HepG2 (cell line): ENCODE measurements around the gene EBF4. TPM values are rescaled to one million over a fixed set of nuclear protein-coding genes. Genes with fewer than 3 reads are reported as not detected.

Experiments
- ATAC-seq: fragments of 200-7000 bp; cut with Tn5 transposase; 3 replicates; pipeline ENCODE4 v1.9.1; 2020; ENCODE audit warnings: mild to moderate bottlenecking, moderate library complexity
- BruUV-seq: library from RNA; stranded (reverse); fragments of 400-500 nt; replicated peaks from 2 replicates; lab custom pipeline; 2021; lab: Mats Ljungman, UMichigan
- CTCF ChIA-PET: fragments of 300-600 bp; formaldehyde crosslinking; extraction: SDS; loops from one replicate; lab custom pipeline; 2021; ENCODE audit warnings: low total read pairs, inconsistent platforms, low intra/inter-chr PET ratio; lab: Yijun Ruan, JAX
- POLR2A ChIA-PET: fragments of 350-600 bp; sonication (Branson Sonifier 250); formaldehyde crosslinking; loops from one replicate; lab custom pipeline; 2020; ENCODE audit warnings: antibody characterized with exemption, inconsistent platforms; lab: Yijun Ruan, JAX
- DNase-seq: peaks from one replicate; pipeline ENCODE4 v3.0.0-alpha.2; 2015; ENCODE audit warnings: low spot score
- FAIRE-seq: peaks from 3 replicates; lab custom pipeline; 2011; peaks lifted over from hg19 to GRCh38; lab: Jason Lieb, UNC
- H2AFZ ChIP-seq: one replicate; pipeline ENCODE4 v1.6.1; 2011; ENCODE audit warnings: low read length, inconsistent platforms
- H3K27ac ChIP-seq: fragments of 300-600 bp; 3 replicates; pipeline ENCODE4 v1.8.0; 2011; ENCODE audit warnings: mixed run types, mild to moderate bottlenecking, mixed read lengths, low read length, inconsistent platforms; ENCODE audit not compliant: insufficient read depth; ENCODE audit errors: extremely low read length
- H3K27me3 ChIP-seq, 2 experiments: fragments of 200-600 bp in 1 of 2; 2 replicates in 1 of 2; 3 replicates in 1 of 2; pipeline versions ENCODE4 v1.6.0 to v1.8.0; 2011; ENCODE audit warnings: low read length in 2 of 2, mild to moderate bottlenecking in 2 of 2, moderate library complexity in 2 of 2, inconsistent platforms in 1 of 2; ENCODE audit not compliant: insufficient read depth in 2 of 2, control insufficient read depth in 1 of 2
- H3K36me3 ChIP-seq, 2 experiments: fragments of 200-600 bp in 1 of 2; replicated peaks in 1 of 2; 2 replicates in 1 of 2; 3 replicates in 1 of 2; pipeline versions ENCODE4 v1.5.1 to v1.8.0; 2011; ENCODE audit warnings: low read length in 2 of 2, inconsistent platforms in 1 of 2; ENCODE audit not compliant: insufficient read depth in 2 of 2, control insufficient read depth in 1 of 2
- H3K4me1 ChIP-seq: 2 replicates; pipeline ENCODE4 v1.5.1; 2012; ENCODE audit warnings: low read length, inconsistent platforms; ENCODE audit not compliant: insufficient read depth
- H3K4me2 ChIP-seq: 2 replicates; pipeline ENCODE4 v1.6.0; 2011; ENCODE audit warnings: low read depth, low read length, inconsistent platforms
- H3K4me3 ChIP-seq, 3 experiments: fragments of 200-600 bp in 1 of 3; sonication (generic), shearing (Covaris generic) in 1 of 3; replicated peaks in 1 of 3; 2 replicates each; pipeline ENCODE4 v1.5.1; 2011 to 2016; ENCODE audit warnings: low read length in 3 of 3, inconsistent platforms in 2 of 3, low read depth in 2 of 3, mild to moderate bottlenecking in 2 of 3, control low read depth in 1 of 3, mixed read lengths in 1 of 3; ENCODE audit not compliant: insufficient read depth in 1 of 3
- H3K79me2 ChIP-seq: one replicate; pipeline ENCODE4 v1.6.1; 2011; ENCODE audit warnings: low read length, inconsistent platforms; ENCODE audit not compliant: insufficient read depth
- H3K9ac ChIP-seq: 2 replicates; pipeline ENCODE4 v1.6.0; 2011; ENCODE audit warnings: mild to moderate bottlenecking, low read depth, low read length, inconsistent platforms; ENCODE audit not compliant: insufficient read depth
- H3K9me3 ChIP-seq: 2 replicates; pipeline ENCODE4 v1.5.1; 2012; ENCODE audit warnings: mild to moderate bottlenecking, low read length
- H4K20me1 ChIP-seq: 2 replicates; pipeline ENCODE4 v1.6.0; 2011; ENCODE audit warnings: inconsistent platforms, mild to moderate bottlenecking, low read length, moderate library complexity; ENCODE audit not compliant: insufficient read depth
- PCBP2 ChIP-seq: fragments of 200-400 bp; formaldehyde crosslinking; optimal IDR thresholded peaks from 2 replicates; pipeline ENCODE3; 2018; ENCODE audit warnings: low read length, low read depth; ENCODE audit not compliant: poor library complexity, severe bottlenecking
- PLSCR1 ChIP-seq: sonication (generic); formaldehyde crosslinking; IDR thresholded peaks from 2 replicates; pipeline ENCODE4 v1.5.0; 2020; ENCODE audit warnings: missing genetic modification reagents, mild to moderate bottlenecking, borderline replicate concordance
- SCMH1 ChIP-seq: sonication (generic); formaldehyde crosslinking; IDR thresholded peaks from 2 replicates; pipeline ENCODE4 v1.9.0; 2021; ENCODE audit warnings: missing genetic modification reagents, mild to moderate bottlenecking, borderline replicate concordance
- ZBTB1 ChIP-seq: sonication (generic); formaldehyde crosslinking; IDR thresholded peaks from 2 replicates; pipeline ENCODE4 v1.4.0; 2020; ENCODE audit warnings: missing genetic modification reagents, borderline replicate concordance
- ZNF264 ChIP-seq: sonication (generic); formaldehyde crosslinking; IDR thresholded peaks from 2 replicates; pipeline ENCODE4 v1.4.0; 2020; ENCODE audit warnings: missing genetic modification reagents
- ZNF773 ChIP-seq: sonication (generic); formaldehyde crosslinking; IDR thresholded peaks from 2 replicates; pipeline ENCODE4 v1.4.0; 2020; ENCODE audit warnings: missing genetic modification reagents, borderline replicate concordance
- ZNF780A ChIP-seq: sonication (generic); formaldehyde crosslinking; IDR thresholded peaks from 2 replicates; pipeline ENCODE4 v1.8.0; 2022; ENCODE audit warnings: mild to moderate bottlenecking, missing genetic modification reagents, moderate library complexity
- WGBS: methylation state at CpG from one replicate; pipeline ENCODE4 v1.1.6; 2017; ENCODE audit warnings: low lambda C conversion rate; 5-methylcytosine and 5-hydroxymethylcytosine counted together
- in situ Hi-C: cut with HindIII; loops from 2 replicates; pipeline ENCODE4 v1.10.0; 2017; ENCODE audit warnings: low pct_unique_long_range_greater_than_20kb; ENCODE audit not compliant: extremely low pct_ligation_motif_present
- intact Hi-C: fragments of 100-400 bp; cut with micrococcal nuclease; formaldehyde crosslinking; loops from one replicate; pipeline ENCODE4 v1.10.0; 2022; ENCODE audit not compliant: unreplicated experiment
- polyA plus RNA-seq, 8 experiments: library from polyadenylated mRNA; depleted of rRNA in 3 of 8; stranded (reverse) in 7 of 8; unstranded in 1 of 8; fragments of >200 nt; fragmentation: Illumina TruSeq in 4 of 8; extraction: Trizol in 4 of 8; gene quantifications; 2 replicates each; pipeline versions ENCODE4 v1.2.1 to v1.2.3, GENCODE V29; 2011 to 2016; ENCODE audit warnings: low read depth in 4 of 8, missing spikeins in 1 of 8, mixed read lengths in 1 of 8; ENCODE audit not compliant: insufficient read depth in 1 of 8
- total RNA-seq, 5 experiments: library from RNA; depleted of rRNA; stranded (reverse); fragments of >200 nt; fragmentation: Illumina TruSeq; extraction: Trizol; gene quantifications; 2 replicates each; pipeline ENCODE4 v1.2.3, GENCODE V29; 2016; ENCODE audit warnings: low read depth in 1 of 5
- TF ChIP-seq, protein P1 (sequence below): sonication (generic); formaldehyde crosslinking; IDR thresholded peaks from 2 replicates; pipeline ENCODE4 v1.8.1; 2023; ENCODE audit warnings: mild to moderate bottlenecking, missing genetic modification reagents

EBF4 gene
- total and polyA plus RNA-seq, 2 of the 13 experiments (the other 11 are each of a cell fraction or from before 2014, with no cell fraction given) = 0.84 to 2.2 TPM

DNA sequence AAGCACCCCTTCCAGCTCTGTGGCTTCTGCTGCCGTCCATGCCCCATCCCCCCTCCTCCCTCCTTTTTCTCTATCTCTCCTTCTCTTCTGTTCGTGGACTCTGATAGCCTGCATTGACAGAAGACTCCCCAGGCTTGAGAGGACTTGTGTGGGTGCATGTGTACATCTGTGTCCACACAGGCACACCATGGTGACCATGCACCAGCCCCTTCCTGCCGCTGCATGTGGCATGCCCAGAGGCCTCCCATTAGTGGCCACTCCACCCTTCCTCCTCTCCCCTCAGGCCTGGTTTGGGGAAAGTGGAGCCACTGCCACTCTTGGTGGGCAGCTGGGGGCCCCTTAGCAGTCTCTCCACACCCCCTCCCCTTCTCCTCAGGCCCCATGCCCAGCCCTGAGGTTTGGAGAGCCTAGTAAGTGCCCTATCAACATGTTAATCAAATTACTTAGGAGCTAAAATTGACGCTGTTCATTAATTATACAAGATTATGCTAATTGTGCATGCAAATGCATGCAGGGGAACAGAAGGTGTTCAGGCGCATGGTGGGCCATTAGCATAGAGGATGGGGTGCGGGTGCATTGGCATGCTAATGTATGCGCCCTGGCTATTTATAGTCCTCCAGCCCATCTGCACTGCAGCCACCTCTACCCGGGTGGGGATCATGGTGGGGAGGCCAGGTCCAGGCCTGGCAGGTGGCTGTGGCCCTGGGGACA, 45.9 kb downstream of the EBF4 start (continued):
- TF ChIP-seq, protein P1, sequence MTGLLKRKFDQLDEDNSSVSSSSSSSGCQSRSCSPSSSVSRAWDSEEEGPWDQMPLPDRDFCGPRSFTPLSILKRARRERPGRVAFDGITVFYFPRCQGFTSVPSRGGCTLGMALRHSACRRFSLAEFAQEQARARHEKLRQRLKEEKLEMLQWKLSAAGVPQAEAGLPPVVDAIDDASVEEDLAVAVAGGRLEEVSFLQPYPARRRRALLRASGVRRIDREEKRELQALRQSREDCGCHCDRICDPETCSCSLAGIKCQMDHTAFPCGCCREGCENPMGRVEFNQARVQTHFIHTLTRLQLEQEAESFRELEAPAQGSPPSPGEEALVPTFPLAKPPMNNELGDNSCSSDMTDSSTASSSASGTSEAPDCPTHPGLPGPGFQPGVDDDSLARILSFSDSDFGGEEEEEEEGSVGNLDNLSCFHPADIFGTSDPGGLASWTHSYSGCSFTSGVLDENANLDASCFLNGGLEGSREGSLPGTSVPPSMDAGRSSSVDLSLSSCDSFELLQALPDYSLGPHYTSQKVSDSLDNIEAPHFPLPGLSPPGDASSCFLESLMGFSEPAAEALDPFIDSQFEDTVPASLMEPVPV (CRISPR knock-in tag) = no peak
- no peak for TF ChIP-seq ZNF773
- no peak for TF ChIP-seq PCBP2
- TF ChIP-seq SCMH1 = no peak
- no peak for TF ChIP-seq ZNF780A (CRISPR knock-in tag)
- TF ChIP-seq PLSCR1 = no peak
- no peak for TF ChIP-seq ZBTB1 (CRISPR knock-in tag)
- TF ChIP-seq, all 625 proteins: peak for 0

DNA sequence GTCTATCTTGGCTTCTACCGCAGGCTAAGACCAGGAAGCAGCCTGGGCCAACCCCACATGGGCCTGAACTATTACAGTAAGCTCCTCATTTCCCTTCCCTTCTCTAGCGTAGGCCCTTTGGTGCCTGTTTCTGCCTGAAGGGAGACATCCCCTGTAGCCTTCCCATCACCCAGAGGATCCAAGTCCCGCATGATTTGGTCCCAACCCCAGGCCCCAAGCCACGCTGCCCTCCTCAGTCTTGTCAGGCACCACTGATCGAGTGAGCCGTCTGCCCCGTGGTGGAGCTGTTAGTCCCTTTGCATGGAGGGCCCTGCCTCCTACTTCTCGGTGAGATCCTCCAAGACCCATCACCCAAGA, 46.4 kb downstream of the EBF4 start:
- H3K4me2 ChIP-seq = no peak overlapping the region
- in situ Hi-C loops (no loop called here), intact Hi-C loops (no loop called here)
- H3K9me3 ChIP-seq = no peaks in the 10 kb centered on the region
- H3K27ac ChIP-seq = no peak overlapping the region
- no peak for FAIRE-seq
- H3K79me2 ChIP-seq = no peaks in the 10 kb centered on the region
- H3K4me3 ChIP-seq = no peak overlapping the region
- no peak overlapping the region for H3K9ac ChIP-seq
- no peak for DNase-seq
- TF ChIP-seq ZNF264 = no peak
- no peaks in the 10 kb centered on the region for H3K4me1 ChIP-seq
- no peak for ATAC-seq
- peaks cover 10 to 59% of the 10 kb centered on the region in 2 experiments for H3K27me3 ChIP-seq
- no peak overlapping the region for H2AFZ ChIP-seq
- 17% methylated on average over 7 of the region's 8 CpGs for WGBS
- no peaks in the 10 kb centered on the region for H3K36me3 ChIP-seq
- ChIA-PET CTCF (no interaction called here), POLR2A (no interaction called here)
- H4K20me1 ChIP-seq = no peaks in the 10 kb centered on the region
- BruUV-seq = no TSS peak
